GM12878 (cell line): Measurements from ENCODE around the gene PPFIA4. TPM values are rescaled to one million over a fixed set of nuclear protein-coding genes. Genes with fewer than 3 reads are reported as not detected.

Experiments used
- ATAC-seq: fragments of 200-7000 bp; cut with Tn5 transposase; 3 replicates; pipeline ENCODE4 v1.9.1; 2020; ENCODE audit warnings: mild to moderate bottlenecking, moderate library complexity
- BruUV-seq: library from RNA; stranded (reverse); fragments of 400-500 nt; replicated peaks from 2 replicates; lab custom pipeline; 2021; lab: Mats Ljungman, UMichigan
- CTCF ChIA-PET: fragments of 300-600 bp; sonication (Branson Sonifier 250); formaldehyde crosslinking; extraction: SDS; loops from one replicate; lab custom pipeline; 2021; ENCODE audit warnings: inconsistent platforms; lab: Yijun Ruan, JAX
- POLR2A ChIA-PET: fragments of 350-600 bp; formaldehyde crosslinking; extraction: SDS; loops from one replicate; lab custom pipeline; 2021; ENCODE audit warnings: inconsistent platforms; lab: Charles Lee
- RAD21 ChIA-PET: fragments of 300-600 bp; sonication (Branson Sonifier 250); formaldehyde crosslinking; loops from one replicate; lab custom pipeline; 2023; ENCODE audit warnings: antibody characterized with exemption; ENCODE audit not compliant: unreplicated experiment; lab: Charles Lee
- SMC1A ChIA-PET: fragments of 300-600 bp; sonication (Branson Sonifier 250); formaldehyde crosslinking; loops from one replicate; lab custom pipeline; 2023; ENCODE audit not compliant: unreplicated experiment, uncharacterized antibody; lab: Charles Lee
- DNase-seq: peaks from one replicate; pipeline ENCODE4 v3.0.0-alpha.2; 2011; ENCODE audit warnings: low read depth, low spot score
- FAIRE-seq: peaks from 3 replicates; lab custom pipeline; 2011; peaks lifted over from hg19 to GRCh38; lab: Jason Lieb, UNC
- H2AFZ ChIP-seq: 2 replicates; pipeline ENCODE4 v1.6.0; 2011; ENCODE audit warnings: low read depth, low read length, control low read depth; ENCODE audit not compliant: control insufficient read depth
- H3K27ac ChIP-seq: 2 replicates; pipeline ENCODE4 v1.5.1; 2011; ENCODE audit warnings: control low read depth; ENCODE audit not compliant: control insufficient read depth, insufficient read depth
- H3K27me3 ChIP-seq, 2 experiments: replicated peaks in 1 of 2; 2 replicates each; pipeline versions ENCODE4 v1.6.0 to v1.6.1; 2011; ENCODE audit warnings: low read length in 1 of 2; ENCODE audit not compliant: control insufficient read depth in 2 of 2, insufficient read depth in 2 of 2
- H3K36me3 ChIP-seq, 2 experiments: 2 replicates each; pipeline ENCODE4 v1.5.1; 2011; ENCODE audit warnings: low read length in 1 of 2; ENCODE audit not compliant: control insufficient read depth in 2 of 2, insufficient read depth in 2 of 2
- H3K4me1 ChIP-seq: 2 replicates; pipeline ENCODE4 v1.6.1; 2011; ENCODE audit warnings: mild to moderate bottlenecking, low read length, moderate library complexity, mixed read lengths; ENCODE audit not compliant: control insufficient read depth, insufficient read depth
- H3K4me2 ChIP-seq: 2 replicates; pipeline ENCODE4 v1.6.0; 2011; ENCODE audit warnings: control low read depth; ENCODE audit not compliant: control insufficient read depth, insufficient read depth
- H3K4me3 ChIP-seq: fragments of 200-600 bp; sonication (generic); 2 replicates; pipeline ENCODE4 v1.5.1; 2016
- H3K79me2 ChIP-seq: 2 replicates; pipeline ENCODE4 v1.6.0; 2011; ENCODE audit warnings: low read length; ENCODE audit not compliant: control insufficient read depth, insufficient read depth
- H3K9ac ChIP-seq: 2 replicates; pipeline ENCODE4 v1.8.0; 2011; ENCODE audit warnings: low read length, control low read depth, mixed read lengths; ENCODE audit not compliant: control insufficient read depth, insufficient read depth
- H3K9me3 ChIP-seq: replicated peaks from 3 replicates; pipeline ENCODE4 v1.5.1; 2011; ENCODE audit warnings: mild to moderate bottlenecking, low read length; ENCODE audit not compliant: control insufficient read depth, insufficient read depth
- H4K20me1 ChIP-seq: 2 replicates; pipeline ENCODE4 v1.6.0; 2011; ENCODE audit not compliant: control insufficient read depth, insufficient read depth
- ASH2L ChIP-seq: fragments of 300-600, 200-600 bp; sonication (generic); IDR thresholded peaks from 2 replicates; pipeline ENCODE4 v1.6.1; 2017; ENCODE audit warnings: low read depth, mild to moderate bottlenecking, borderline replicate concordance
- ATF7 ChIP-seq: fragments of 450-650 bp; IDR thresholded peaks from 2 replicates; pipeline ENCODE4 v1.6.1; 2016; ENCODE audit warnings: low read depth, mild to moderate bottlenecking
- BMI1 ChIP-seq: fragments of 450-650 bp; IDR thresholded peaks from 2 replicates; pipeline ENCODE4 v1.6.1; 2016; ENCODE audit warnings: mild to moderate bottlenecking, moderate library complexity, borderline replicate concordance
- HCFC1 ChIP-seq: fragments of 150-350 bp; IDR thresholded peaks from 2 replicates; pipeline ENCODE4 v1.6.1; 2014; ENCODE audit warnings: low read length
- NFYA ChIP-seq: IDR thresholded peaks from 2 replicates; pipeline ENCODE4 v1.6.1; 2011; ENCODE audit warnings: low read depth, mild to moderate bottlenecking, low read length, improper control_type of control experiment, borderline replicate concordance
- NR2C2 ChIP-seq: IDR thresholded peaks from 2 replicates; pipeline ENCODE4 v1.6.1; 2011; ENCODE audit warnings: borderline replicate concordance, low read depth; ENCODE audit not compliant: control insufficient read depth, insufficient read length
- PML ChIP-seq: IDR thresholded peaks from 2 replicates; pipeline ENCODE4 v1.6.1; 2012; ENCODE audit warnings: low read length, inconsistent platforms
- RAD21 ChIP-seq: IDR thresholded peaks from 2 replicates; pipeline ENCODE4 v1.6.1; 2011; ENCODE audit warnings: mild to moderate bottlenecking, low read depth, low read length, moderate library complexity; ENCODE audit not compliant: insufficient read depth
- RCOR1 ChIP-seq: conservative IDR thresholded peaks from 2 replicates; pipeline ENCODE4 v1.6.1; 2012; ENCODE audit warnings: low read depth, low read length, improper control_type of control experiment
- SP1 ChIP-seq: IDR thresholded peaks from one replicate; pipeline ENCODE4 v1.6.1; 2011; ENCODE audit warnings: low read depth, low read length
- SREBF2 ChIP-seq: IDR thresholded peaks from 2 replicates; pipeline ENCODE4 v1.6.1; 2012; ENCODE audit warnings: mild to moderate bottlenecking, low read length
- YY1 ChIP-seq: IDR thresholded peaks from 2 replicates; pipeline ENCODE4 v1.6.1; 2011; ENCODE audit warnings: low read depth, mild to moderate bottlenecking, low read length
- ZBED1 ChIP-seq: IDR thresholded peaks from 2 replicates; pipeline ENCODE4 v1.6.1; 2016; ENCODE audit warnings: borderline replicate concordance
- WGBS: methylation state at CpG from one replicate; pipeline ENCODE4 v1.1.6; 2016; ENCODE audit warnings: low lambda C conversion rate; ENCODE audit not compliant: insufficient replicate concordance, insufficient coverage; ENCODE audit errors: missing lambda C conversion rate; 5-methylcytosine and 5-hydroxymethylcytosine counted together
- in situ Hi-C: fragments of 300-500 bp; cut with MboI; formaldehyde crosslinking; loops from 9 replicates; pipeline ENCODE4 v1.14.3; 2018; ENCODE audit warnings: mixed read lengths
- intact Hi-C: fragments of 100-400 bp; cut with micrococcal nuclease; formaldehyde crosslinking; loops from one replicate; pipeline ENCODE4 v1.14.2; 2022; ENCODE audit not compliant: unreplicated experiment
- polyA plus RNA-seq, 11 experiments: library from polyadenylated mRNA; depleted of rRNA in 4 of 11; unstranded in 6 of 11; stranded (reverse) in 5 of 11; fragments of >200 nt; fragmentation: Nextera tagmentation in 4 of 11; fragmentation: Illumina TruSeq in 1 of 11; extraction: Ambion mirVana in 4 of 11; extraction: Trizol in 1 of 11; gene quantifications; 1 replicate in 1 of 11; 2 replicates in 10 of 11; pipeline versions ENCODE4 v1.2.1 to v1.2.3, GENCODE V29; 2011 to 2016; ENCODE audit warnings: inconsistent platforms in 2 of 11, missing spikeins in 2 of 11, low read depth in 1 of 11
- total RNA-seq, 4 experiments: library from RNA; depleted of rRNA in 3 of 4; stranded (reverse); fragments of >200 nt in 3 of 4; fragmentation: Illumina TruSeq in 1 of 4; extraction: Trizol in 1 of 4; gene quantifications; 2 replicates each; pipeline versions ENCODE4 v1.2.1 to v1.2.3, GENCODE V29; 2013 to 2021
- TF ChIP-seq, protein P1 (sequence below): fragments of 450-650 bp; formaldehyde crosslinking; IDR thresholded peaks from 2 replicates; pipeline ENCODE4 v1.4.0; 2022; ENCODE audit warnings: mild to moderate bottlenecking, moderate library complexity
- TF ChIP-seq, protein P2 (sequence below): fragments of 450-650 bp; IDR thresholded peaks from 2 replicates; pipeline ENCODE4 v1.6.1; 2018; ENCODE audit warnings: borderline replicate concordance, mild to moderate bottlenecking; ENCODE audit not compliant: partially characterized antibody

Gene PPFIA4
- total and polyA plus RNA-seq, 10 of the 15 experiments (the other 5 are each of a cell fraction or from before 2014, with no cell fraction given), result 0.02 to 19.7 (median 0.34) TPM; not detected in 1

DNA sequence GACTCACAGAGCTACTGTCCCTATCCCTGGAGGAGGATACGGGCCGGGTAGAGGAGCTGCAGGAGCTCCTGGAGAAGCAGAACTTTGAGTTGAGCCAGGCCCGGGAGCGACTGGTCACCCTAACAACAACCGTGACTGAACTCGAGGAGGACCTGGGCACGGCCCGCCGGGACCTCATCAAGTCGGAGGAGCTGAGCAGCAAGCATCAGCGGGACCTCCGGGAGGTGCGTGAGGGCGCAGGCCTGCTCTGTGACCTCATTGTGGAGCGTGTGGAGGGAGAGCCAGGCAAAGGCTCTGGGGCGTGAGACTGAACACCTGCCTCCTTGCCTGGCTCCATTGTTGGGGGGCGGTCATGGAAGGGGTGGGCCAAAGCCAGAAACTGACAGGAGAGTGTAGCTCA, 19.0 kb downstream of the PPFIA4 start:
- ATAC-seq, result no peak
- H3K9me3 ChIP-seq, result no peaks in the 10 kb centered on the region
- no peaks in the 10 kb centered on the region for H3K4me1 ChIP-seq
- H3K27ac ChIP-seq, result no peak overlapping the region
- no peaks in the 10 kb centered on the region for H4K20me1 ChIP-seq
- DNase-seq, result no peak
- no peak overlapping the region for H3K4me3 ChIP-seq
- ChIA-PET CTCF (interaction anchor here (1.7 kb wide), 1 partner anchor 73 kb away, joined by 4 read pairs; no protein-coding TSS in a partner anchor), RAD21 (no interaction called here), POLR2A (no interaction called here), SMC1A (no interaction called here)
- no TSS peak for BruUV-seq
- H3K27me3 ChIP-seq, result no peaks in the 10 kb centered on the region
- in situ Hi-C loops (no loop called here), intact Hi-C loops (no loop called here)
- H3K36me3 ChIP-seq, result no peaks in the 10 kb centered on the region; a peak in 1 of 4 replicates
- TF ChIP-seq RCOR1 (no peak), RAD21 (no peak), SREBF2 (no peak), YY1 (no peak), SP1 (no peak), NFYA (no peak), NR2C2 (no peak), HCFC1 (no peak), PML (no peak), ATF7 (no peak), ZBED1 (no peak), BMI1 (no peak), ASH2L (no peak)
- TF ChIP-seq, protein P1, sequence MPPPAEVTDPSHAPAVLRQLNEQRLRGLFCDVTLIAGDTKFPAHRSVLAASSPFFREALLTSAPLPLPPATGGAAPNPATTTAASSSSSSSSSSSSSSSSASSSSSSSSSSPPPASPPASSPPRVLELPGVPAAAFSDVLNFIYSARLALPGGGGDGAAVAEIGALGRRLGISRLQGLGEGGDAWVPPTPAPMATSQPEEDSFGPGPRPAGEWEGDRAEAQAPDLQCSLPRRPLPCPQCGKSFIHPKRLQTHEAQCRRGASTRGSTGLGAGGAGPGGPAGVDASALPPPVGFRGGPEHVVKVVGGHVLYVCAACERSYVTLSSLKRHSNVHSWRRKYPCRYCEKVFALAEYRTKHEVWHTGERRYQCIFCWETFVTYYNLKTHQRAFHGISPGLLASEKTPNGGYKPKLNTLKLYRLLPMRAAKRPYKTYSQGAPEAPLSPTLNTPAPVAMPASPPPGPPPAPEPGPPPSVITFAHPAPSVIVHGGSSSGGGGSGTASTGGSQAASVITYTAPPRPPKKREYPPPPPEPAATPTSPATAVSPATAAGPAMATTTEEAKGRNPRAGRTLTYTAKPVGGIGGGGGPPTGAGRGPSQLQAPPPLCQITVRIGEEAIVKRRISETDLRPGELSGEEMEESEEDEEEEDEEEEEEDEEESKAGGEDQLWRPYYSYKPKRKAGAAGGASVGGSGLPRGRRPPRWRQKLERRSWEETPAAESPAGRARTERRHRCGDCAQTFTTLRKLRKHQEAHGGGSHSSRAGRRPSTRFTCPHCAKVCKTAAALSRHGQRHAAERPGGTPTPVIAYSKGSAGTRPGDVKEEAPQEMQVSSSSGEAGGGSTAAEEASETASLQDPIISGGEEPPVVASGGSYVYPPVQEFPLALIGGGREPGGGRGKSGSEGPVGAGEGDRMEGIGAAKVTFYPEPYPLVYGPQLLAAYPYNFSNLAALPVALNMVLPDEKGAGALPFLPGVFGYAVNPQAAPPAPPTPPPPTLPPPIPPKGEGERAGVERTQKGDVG (CRISPR knock-in tag), result no peak
- TF ChIP-seq, protein P2, sequence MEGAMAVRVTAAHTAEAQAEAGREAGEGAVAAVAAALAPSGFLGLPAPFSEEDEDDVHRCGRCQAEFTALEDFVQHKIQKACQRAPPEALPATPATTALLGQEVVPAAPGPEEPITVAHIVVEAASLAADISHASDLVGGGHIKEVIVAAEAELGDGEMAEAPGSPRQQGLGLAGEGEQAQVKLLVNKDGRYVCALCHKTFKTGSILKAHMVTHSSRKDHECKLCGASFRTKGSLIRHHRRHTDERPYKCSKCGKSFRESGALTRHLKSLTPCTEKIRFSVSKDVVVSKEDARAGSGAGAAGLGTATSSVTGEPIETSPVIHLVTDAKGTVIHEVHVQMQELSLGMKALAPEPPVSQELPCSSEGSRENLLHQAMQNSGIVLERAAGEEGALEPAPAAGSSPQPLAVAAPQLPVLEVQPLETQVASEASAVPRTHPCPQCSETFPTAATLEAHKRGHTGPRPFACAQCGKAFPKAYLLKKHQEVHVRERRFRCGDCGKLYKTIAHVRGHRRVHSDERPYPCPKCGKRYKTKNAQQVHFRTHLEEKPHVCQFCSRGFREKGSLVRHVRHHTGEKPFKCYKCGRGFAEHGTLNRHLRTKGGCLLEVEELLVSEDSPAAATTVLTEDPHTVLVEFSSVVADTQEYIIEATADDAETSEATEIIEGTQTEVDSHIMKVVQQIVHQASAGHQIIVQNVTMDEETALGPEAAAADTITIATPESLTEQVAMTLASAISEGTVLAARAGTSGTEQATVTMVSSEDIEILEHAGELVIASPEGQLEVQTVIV, result no peak
- TF ChIP-seq, all 136 proteins: peak for 0
- no peak for FAIRE-seq
- 54% methylated on average over 17 of the region's 17 CpGs for WGBS
- H2AFZ ChIP-seq, result no peak overlapping the region
- H3K4me2 ChIP-seq, result no peak overlapping the region
- H3K9ac ChIP-seq, result no peak overlapping the region
- no peaks in the 10 kb centered on the region for H3K79me2 ChIP-seq
